ENCODE data around the gene RNF141. TPM values are rescaled to one million over a fixed set of nuclear protein-coding genes. Genes with fewer than 3 reads are reported as not detected.

Gene RNF141
- total and polyA plus RNA-seq, 2 of the 13 experiments (the other 11 are each of a cell fraction or from before 2014, with no cell fraction given): 9.3 to 22.4 TPM

DNA sequence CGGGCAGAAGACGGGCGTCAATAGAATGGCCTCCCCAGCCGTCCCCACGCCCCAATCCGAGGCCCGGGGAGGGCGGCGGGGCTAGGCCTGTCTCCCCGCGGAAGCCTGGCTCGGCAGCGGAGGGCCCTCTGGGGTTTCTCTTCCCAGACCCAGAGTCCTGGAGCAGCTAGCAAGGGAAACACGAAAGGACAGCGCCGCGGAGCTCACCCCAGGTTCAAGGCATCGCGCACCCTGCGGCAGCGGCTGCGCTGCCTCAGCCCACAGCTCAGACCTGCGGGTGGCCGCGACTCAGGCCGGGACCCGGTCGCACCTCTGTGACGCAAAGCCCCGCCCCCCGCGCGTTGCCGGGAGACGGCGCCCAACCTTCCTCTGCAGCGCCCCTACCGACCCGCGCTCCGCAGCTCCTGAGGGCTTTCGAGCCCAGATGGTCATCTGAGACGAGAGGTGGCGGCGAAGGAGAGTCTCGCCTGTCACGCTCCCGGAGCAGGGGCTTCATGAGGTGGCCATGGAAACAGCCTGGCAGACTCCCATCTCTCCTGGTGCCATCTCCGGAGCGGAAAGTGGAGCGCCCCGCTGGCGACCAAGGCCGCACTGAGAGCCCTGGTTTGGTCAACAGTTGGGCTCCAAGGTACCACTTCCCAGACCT, at the start of gene RNF141 (continued):
- TF ChIP-seq POGK (CRISPR knock-in tag; conservative IDR thresholded peaks at IDR 0.05): peak; percentile 64; the same call in 1 of the 2 replicates
- TF ChIP-seq, protein P1, sequence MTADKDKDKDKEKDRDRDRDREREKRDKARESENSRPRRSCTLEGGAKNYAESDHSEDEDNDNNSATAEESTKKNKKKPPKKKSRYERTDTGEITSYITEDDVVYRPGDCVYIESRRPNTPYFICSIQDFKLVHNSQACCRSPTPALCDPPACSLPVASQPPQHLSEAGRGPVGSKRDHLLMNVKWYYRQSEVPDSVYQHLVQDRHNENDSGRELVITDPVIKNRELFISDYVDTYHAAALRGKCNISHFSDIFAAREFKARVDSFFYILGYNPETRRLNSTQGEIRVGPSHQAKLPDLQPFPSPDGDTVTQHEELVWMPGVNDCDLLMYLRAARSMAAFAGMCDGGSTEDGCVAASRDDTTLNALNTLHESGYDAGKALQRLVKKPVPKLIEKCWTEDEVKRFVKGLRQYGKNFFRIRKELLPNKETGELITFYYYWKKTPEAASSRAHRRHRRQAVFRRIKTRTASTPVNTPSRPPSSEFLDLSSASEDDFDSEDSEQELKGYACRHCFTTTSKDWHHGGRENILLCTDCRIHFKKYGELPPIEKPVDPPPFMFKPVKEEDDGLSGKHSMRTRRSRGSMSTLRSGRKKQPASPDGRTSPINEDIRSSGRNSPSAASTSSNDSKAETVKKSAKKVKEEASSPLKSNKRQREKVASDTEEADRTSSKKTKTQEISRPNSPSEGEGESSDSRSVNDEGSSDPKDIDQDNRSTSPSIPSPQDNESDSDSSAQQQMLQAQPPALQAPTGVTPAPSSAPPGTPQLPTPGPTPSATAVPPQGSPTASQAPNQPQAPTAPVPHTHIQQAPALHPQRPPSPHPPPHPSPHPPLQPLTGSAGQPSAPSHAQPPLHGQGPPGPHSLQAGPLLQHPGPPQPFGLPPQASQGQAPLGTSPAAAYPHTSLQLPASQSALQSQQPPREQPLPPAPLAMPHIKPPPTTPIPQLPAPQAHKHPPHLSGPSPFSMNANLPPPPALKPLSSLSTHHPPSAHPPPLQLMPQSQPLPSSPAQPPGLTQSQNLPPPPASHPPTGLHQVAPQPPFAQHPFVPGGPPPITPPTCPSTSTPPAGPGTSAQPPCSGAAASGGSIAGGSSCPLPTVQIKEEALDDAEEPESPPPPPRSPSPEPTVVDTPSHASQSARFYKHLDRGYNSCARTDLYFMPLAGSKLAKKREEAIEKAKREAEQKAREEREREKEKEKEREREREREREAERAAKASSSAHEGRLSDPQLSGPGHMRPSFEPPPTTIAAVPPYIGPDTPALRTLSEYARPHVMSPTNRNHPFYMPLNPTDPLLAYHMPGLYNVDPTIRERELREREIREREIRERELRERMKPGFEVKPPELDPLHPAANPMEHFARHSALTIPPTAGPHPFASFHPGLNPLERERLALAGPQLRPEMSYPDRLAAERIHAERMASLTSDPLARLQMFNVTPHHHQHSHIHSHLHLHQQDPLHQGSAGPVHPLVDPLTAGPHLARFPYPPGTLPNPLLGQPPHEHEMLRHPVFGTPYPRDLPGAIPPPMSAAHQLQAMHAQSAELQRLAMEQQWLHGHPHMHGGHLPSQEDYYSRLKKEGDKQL (CRISPR knock-in tag; IDR thresholded peaks at IDR 0.05; ENCODE audit: low read depth): no peak
- TF ChIP-seq ZNF232 (CRISPR knock-in tag; IDR thresholded peaks at IDR 0.05; ENCODE audit: borderline replicate concordance): no peak
- TF ChIP-seq MTF1 (CRISPR knock-in tag; IDR thresholded peaks at IDR 0.05): no peak
- 0 out of 2 replicates have a peak, but pooled peaks have one; percentile 45 for TF ChIP-seq CHD2 (IDR thresholded peaks at IDR 0.05; ENCODE audit: low read depth, low read length)
- no peak for TF ChIP-seq ZNF24 (IDR thresholded peaks at IDR 0.05)
- TF ChIP-seq HOXA7 (CRISPR knock-in tag; IDR thresholded peaks at IDR 0.05): no peak
- TF ChIP-seq ZNF781 (CRISPR knock-in tag; IDR thresholded peaks at IDR 0.05; ENCODE audit: borderline replicate concordance, not compliant biosample characterization): no peak
- TF ChIP-seq ZNF558 (CRISPR knock-in tag; IDR thresholded peaks at IDR 0.05; ENCODE audit: borderline replicate concordance): peak; percentile 70; the same call in 1 of the 2 replicates
- peak; percentile 95 for TF ChIP-seq ZMAT3 (CRISPR knock-in tag; conservative IDR thresholded peaks at IDR 0.05)
- TF ChIP-seq, protein P2, sequence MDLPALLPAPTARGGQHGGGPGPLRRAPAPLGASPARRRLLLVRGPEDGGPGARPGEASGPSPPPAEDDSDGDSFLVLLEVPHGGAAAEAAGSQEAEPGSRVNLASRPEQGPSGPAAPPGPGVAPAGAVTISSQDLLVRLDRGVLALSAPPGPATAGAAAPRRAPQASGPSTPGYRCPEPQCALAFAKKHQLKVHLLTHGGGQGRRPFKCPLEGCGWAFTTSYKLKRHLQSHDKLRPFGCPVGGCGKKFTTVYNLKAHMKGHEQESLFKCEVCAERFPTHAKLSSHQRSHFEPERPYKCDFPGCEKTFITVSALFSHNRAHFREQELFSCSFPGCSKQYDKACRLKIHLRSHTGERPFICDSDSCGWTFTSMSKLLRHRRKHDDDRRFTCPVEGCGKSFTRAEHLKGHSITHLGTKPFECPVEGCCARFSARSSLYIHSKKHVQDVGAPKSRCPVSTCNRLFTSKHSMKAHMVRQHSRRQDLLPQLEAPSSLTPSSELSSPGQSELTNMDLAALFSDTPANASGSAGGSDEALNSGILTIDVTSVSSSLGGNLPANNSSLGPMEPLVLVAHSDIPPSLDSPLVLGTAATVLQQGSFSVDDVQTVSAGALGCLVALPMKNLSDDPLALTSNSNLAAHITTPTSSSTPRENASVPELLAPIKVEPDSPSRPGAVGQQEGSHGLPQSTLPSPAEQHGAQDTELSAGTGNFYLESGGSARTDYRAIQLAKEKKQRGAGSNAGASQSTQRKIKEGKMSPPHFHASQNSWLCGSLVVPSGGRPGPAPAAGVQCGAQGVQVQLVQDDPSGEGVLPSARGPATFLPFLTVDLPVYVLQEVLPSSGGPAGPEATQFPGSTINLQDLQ (CRISPR knock-in tag; IDR thresholded peaks at IDR 0.05): no peak
- TF ChIP-seq ZNF503 (CRISPR knock-in tag; IDR thresholded peaks at IDR 0.05): no peak
- no peak for TF ChIP-seq JUN (CRISPR knock-in tag; IDR thresholded peaks at IDR 0.05)
- no peak for TF ChIP-seq PLRG1 (conservative IDR thresholded peaks at IDR 0.05)
- TF ChIP-seq, protein P3, sequence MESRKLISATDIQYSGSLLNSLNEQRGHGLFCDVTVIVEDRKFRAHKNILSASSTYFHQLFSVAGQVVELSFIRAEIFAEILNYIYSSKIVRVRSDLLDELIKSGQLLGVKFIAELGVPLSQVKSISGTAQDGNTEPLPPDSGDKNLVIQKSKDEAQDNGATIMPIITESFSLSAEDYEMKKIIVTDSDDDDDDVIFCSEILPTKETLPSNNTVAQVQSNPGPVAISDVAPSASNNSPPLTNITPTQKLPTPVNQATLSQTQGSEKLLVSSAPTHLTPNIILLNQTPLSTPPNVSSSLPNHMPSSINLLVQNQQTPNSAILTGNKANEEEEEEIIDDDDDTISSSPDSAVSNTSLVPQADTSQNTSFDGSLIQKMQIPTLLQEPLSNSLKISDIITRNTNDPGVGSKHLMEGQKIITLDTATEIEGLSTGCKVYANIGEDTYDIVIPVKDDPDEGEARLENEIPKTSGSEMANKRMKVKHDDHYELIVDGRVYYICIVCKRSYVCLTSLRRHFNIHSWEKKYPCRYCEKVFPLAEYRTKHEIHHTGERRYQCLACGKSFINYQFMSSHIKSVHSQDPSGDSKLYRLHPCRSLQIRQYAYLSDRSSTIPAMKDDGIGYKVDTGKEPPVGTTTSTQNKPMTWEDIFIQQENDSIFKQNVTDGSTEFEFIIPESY (CRISPR knock-in tag; IDR thresholded peaks at IDR 0.05): no peak
